Vagina (tissue), 2 donors: ENCODE data around the gene SLC39A7.

ENCODE experiments used
- CTCF ChIP-seq, 3 experiments: fragments of 450-650 bp in 2 of 3; fragments of 200-600 bp in 1 of 3; sonication (generic) in 1 of 3; IDR thresholded peaks; one replicate each; pipeline ENCODE4 v1.5.1; 2017 to 2019; ENCODE audit warnings: antibody characterized with exemption in 3 of 3, mild to moderate bottlenecking in 2 of 3, moderate library complexity in 2 of 3
- POLR2A ChIP-seq, 2 donors: fragments of 450-650 bp; IDR thresholded peaks; one replicate each; pipeline ENCODE4 v1.6.1; 2017; ENCODE audit warnings: antibody characterized with exemption in 2 of 2, mild to moderate bottlenecking in 2 of 2, moderate library complexity in 2 of 2
- POLR2AphosphoS5 ChIP-seq, 2 donors: sonication (generic); formaldehyde crosslinking; IDR thresholded peaks; one replicate each; pipeline ENCODE4 v1.9.0; 2017; ENCODE audit warnings: antibody characterized with exemption in 2 of 2, mild to moderate bottlenecking in 2 of 2, low read depth in 1 of 2; ENCODE audit not compliant: insufficient read depth in 1 of 2

- no peak for TF ChIP-seq CTCF (IDR thresholded peaks at IDR 0.05)
- TF ChIP-seq POLR2AphosphoS5 (IDR thresholded peaks at IDR 0.05; ENCODE audit: insufficient read depth in 1 of 2, low read depth in 1 of 2) = no peak
- no peak for TF ChIP-seq POLR2A (IDR thresholded peaks at IDR 0.05)
Observed at GRCh38 chr6:33215271-33216116, 14.8 kb downstream of the SLC39A7 start.
